ENCODE data around the gene NT5E. TPM values are rescaled to one million over a fixed set of nuclear protein-coding genes. Genes with fewer than 3 reads are reported as not detected.
A peak's percentile ranks its signal among the peaks of the same experiment; 100 is the strongest.

NT5E gene
- total RNA-seq (1 to 10 TPM in 3 of 4 donors, under 1 TPM in 1; 0.90 to 3.9 (median 3.0) TPM), polyA plus RNA-seq (1 to 10 TPM in 1 of 3 donors, under 1 TPM in 2; 0.57 to 2.3 (median 0.90) TPM)
- long read RNA-seq, donor 1, result 0 reads
- long read RNA-seq, donor 2, partial matches to known transcripts, result 0 of 1 reads
- long read RNA-seq, donor 2, other reads (novel, unspliced or antisense), result 0 of 1 reads

GRCh38 chr6:85449818-85450759 lies at the start of gene NT5E:
NT5E (plus strand) TSS chr6:85450083; CDS start chr6:85450140, 57 bp downstream.
- ATAC-seq, result peak; percentile 83 to 91 (median 88)
- Histone ChIP-seq H3K9me3 (no peaks in the 10 kb centered on the region), H3K36me3 (ENCODE audit: insufficient read depth in 1 of 2, low read depth in 1 of 2) (no peaks in the 10 kb centered on the region), H3K4me3 (peak within 1 kb of the TSS; percentile 69), H3K27me3 (ENCODE audit: insufficient read depth in 3 of 3, low read length in 2 of 3) (peaks cover 0 to 29% (median 0%) of the 10 kb centered on the region in 3 donors), H3K27ac (peak within 1 kb of the TSS; percentile 60), H3K4me1 (peaks cover 7% of the 10 kb centered on the region)
- 1% methylated on average over 79 to 92 of the region's 92 CpGs for WGBS, 3 donors
- peak; percentile 80 to 87 for DNase-seq
- no peak for TF ChIP-seq CTCF (IDR thresholded peaks at IDR 0.05)
- intact Hi-C loops (cut with DNase I), result no loop called here

- WGBS, 3 donors, result 54 to 62% (median 60%) methylated on average over 4 of the region's 4 CpGs
- no peak overlapping the region for H3K27ac ChIP-seq
- TF ChIP-seq CTCF (IDR thresholded peaks at IDR 0.05), result no peak
- H3K27me3 ChIP-seq (ENCODE audit: insufficient read depth in 3 of 3, low read length in 2 of 3), result no peaks in the 10 kb centered on the region
- no peaks in the 10 kb centered on the region for H3K36me3 ChIP-seq (ENCODE audit: insufficient read depth in 1 of 2, low read depth in 1 of 2)
- no peak for ATAC-seq
- no peak overlapping the region for H3K4me3 ChIP-seq
- H3K4me1 ChIP-seq, result no peaks in the 10 kb centered on the region
- no peak for DNase-seq
- peaks cover 6% of the 10 kb centered on the region for H3K9me3 ChIP-seq
- intact Hi-C loops (cut with DNase I), result no loop called here
Measured at GRCh38 chr6:85400331-85400730, 49.6 kb upstream of the NT5E start.

GRCh38 chr6:85401186-85402021 lies 48.5 kb upstream of the NT5E start:
- DNase-seq, result no peak
- H3K27ac ChIP-seq, result no peak overlapping the region
- intact Hi-C loops (cut with DNase I), result no loop called here
- no peaks in the 10 kb centered on the region for H3K4me1 ChIP-seq
- WGBS, 3 donors, result 73 to 77% (median 74%) methylated on average over 6 of the region's 6 CpGs
- H3K4me3 ChIP-seq, result no peak overlapping the region
- H3K9me3 ChIP-seq, result peaks cover 6% of the 10 kb centered on the region
- TF ChIP-seq CTCF (IDR thresholded peaks at IDR 0.05), result no peak
- ATAC-seq, result no peak
- no peaks in the 10 kb centered on the region for H3K36me3 ChIP-seq (ENCODE audit: insufficient read depth in 1 of 2, low read depth in 1 of 2)
- H3K27me3 ChIP-seq (ENCODE audit: insufficient read depth in 3 of 3, low read length in 2 of 3), result no peaks in the 10 kb centered on the region

GRCh38 chr6:85402071-85402470 lies 47.8 kb upstream of the NT5E start:
- Histone ChIP-seq H3K4me3 (no peak overlapping the region), H3K9me3 (peaks cover 6% of the 10 kb centered on the region), H3K4me1 (no peaks in the 10 kb centered on the region), H3K27me3 (ENCODE audit: insufficient read depth in 3 of 3, low read length in 2 of 3) (no peaks in the 10 kb centered on the region), H3K27ac (no peak overlapping the region), H3K36me3 (ENCODE audit: insufficient read depth in 1 of 2, low read depth in 1 of 2) (no peaks in the 10 kb centered on the region)
- no peak for TF ChIP-seq CTCF (IDR thresholded peaks at IDR 0.05)
- ATAC-seq (no peak), DNase-seq (no peak)
- intact Hi-C loops (cut with DNase I), result no loop called here
